H1 (cell line): ENCODE data around the gene ANAPC2. TPM values are rescaled to one million over a fixed set of nuclear protein-coding genes. Genes with fewer than 3 reads are reported as not detected.
A peak's percentile ranks its signal among the peaks of the same experiment; 100 is the strongest.

ENCODE experiments used
- CTCF ChIA-PET: fragments of 300-600 bp; sonication (Branson Sonifier 250); formaldehyde crosslinking; loops from one replicate; lab custom pipeline; 2021; ENCODE audit not compliant: partially characterized antibody; lab: Charles Lee
- POLR2A ChIA-PET: fragments of 300-600 bp; sonication (Branson Sonifier 250); formaldehyde crosslinking; loops from one replicate; lab custom pipeline; 2021; ENCODE audit warnings: inconsistent platforms; ENCODE audit not compliant: partially characterized antibody; lab: Charles Lee
- DNase-seq, 2 experiments: peaks; one replicate each; pipeline versions ENCODE4 v3.0.0 to v3.0.0-alpha.2; 2010 to 2022; ENCODE audit warnings: low spot score in 2 of 2, low read depth in 1 of 2, mixed read lengths in 1 of 2
- FAIRE-seq: peaks from 2 replicates; lab custom pipeline; 2011; peaks lifted over from hg19 to GRCh38; lab: Jason Lieb, UNC
- H2AFZ ChIP-seq: 2 replicates; pipeline ENCODE4 v1.8.1; 2012; ENCODE audit warnings: low read length, inconsistent platforms
- H2AK5ac ChIP-seq: 2 replicates; pipeline ENCODE4 v1.6.1; 2013; ENCODE audit warnings: low read depth, low read length
- H2BK120ac ChIP-seq: replicated peaks from 2 replicates; pipeline ENCODE3; 2013; ENCODE audit warnings: low read depth, low read length, inconsistent platforms
- H2BK12ac ChIP-seq: 2 replicates; pipeline ENCODE4 v1.6.1; 2013; ENCODE audit warnings: low read depth, low read length
- H2BK15ac ChIP-seq: 2 replicates; pipeline ENCODE4 v1.6.1; 2013; ENCODE audit warnings: low read length
- H2BK20ac ChIP-seq: 2 replicates; pipeline ENCODE4 v1.6.1; 2013; ENCODE audit warnings: low read length
- H2BK5ac ChIP-seq: 2 replicates; pipeline ENCODE4 v1.6.1; 2013; ENCODE audit warnings: low read depth, low read length
- H3K14ac ChIP-seq: 2 replicates; pipeline ENCODE4 v1.6.1; 2013; ENCODE audit warnings: inconsistent platforms; ENCODE audit not compliant: insufficient read length
- H3K18ac ChIP-seq: 2 replicates; pipeline ENCODE4 v1.6.1; 2013; ENCODE audit warnings: low read length; ENCODE audit errors: extremely low read depth
- H3K23ac ChIP-seq: 2 replicates; pipeline ENCODE4 v1.6.1; 2013; ENCODE audit warnings: inconsistent platforms; ENCODE audit not compliant: insufficient read length
- H3K23me2 ChIP-seq: 2 replicates; pipeline ENCODE4 v1.6.1; 2013; ENCODE audit warnings: low read depth, low read length
- H3K27ac ChIP-seq: 2 replicates; pipeline ENCODE4 v1.6.1; 2011; ENCODE audit warnings: low read depth, low read length, inconsistent platforms
- H3K27me3 ChIP-seq, 4 experiments: replicated peaks in 1 of 4; 1 replicate in 1 of 4; 2 replicates in 3 of 4; pipeline versions ENCODE4 v1.6.1 to v1.8.1; 2011 to 2013; ENCODE audit warnings: low read length in 3 of 4, mild to moderate bottlenecking in 3 of 4, inconsistent platforms in 2 of 4, mixed read lengths in 2 of 4, moderate library complexity in 1 of 4; ENCODE audit not compliant: control insufficient read depth in 3 of 4, insufficient read depth in 3 of 4; ENCODE audit errors: extremely low read depth in 1 of 4
- H3K36me3 ChIP-seq, 4 experiments: 2 replicates each; pipeline versions ENCODE4 v1.6.1 to v1.8.1; 2011 to 2013; ENCODE audit warnings: mild to moderate bottlenecking in 4 of 4, low read length in 3 of 4, moderate library complexity in 2 of 4, control low read depth in 1 of 4, inconsistent platforms in 1 of 4; ENCODE audit not compliant: insufficient read depth in 4 of 4, control insufficient read depth in 2 of 4
- H3K4ac ChIP-seq: replicated peaks from 2 replicates; pipeline ENCODE3; 2013; ENCODE audit warnings: low read length, low read depth, mixed read lengths, inconsistent platforms; ENCODE audit not compliant: insufficient read length
- H3K4me1 ChIP-seq, 4 experiments: replicated peaks in 1 of 4; 1 replicate in 1 of 4; 2 replicates in 3 of 4; pipeline versions ENCODE4 v1.6.1 to v1.8.1; 2011 to 2013; ENCODE audit warnings: low read length in 3 of 4, inconsistent platforms in 2 of 4, mixed read lengths in 1 of 4; ENCODE audit not compliant: insufficient read depth in 4 of 4, control insufficient read depth in 3 of 4
- H3K4me2 ChIP-seq, 2 experiments: 2 replicates each; pipeline versions ENCODE4 v1.6.1 to v1.8.1; 2011 to 2013; ENCODE audit warnings: low read depth in 2 of 2, low read length in 2 of 2, control low read depth in 1 of 2, inconsistent platforms in 1 of 2, mild to moderate bottlenecking in 1 of 2; ENCODE audit not compliant: insufficient read depth in 1 of 2
- H3K4me3 ChIP-seq, 4 experiments: fragments of 200-600, 300-600 bp in 1 of 4; sonication (generic), shearing (Covaris generic), sonication (Bioruptor Twin) in 1 of 4; 2 replicates each; pipeline versions ENCODE4 v1.5.1 to v1.8.1; 2011 to 2016; ENCODE audit warnings: low read length in 4 of 4, low read depth in 3 of 4, control low read depth in 2 of 4, inconsistent platforms in 2 of 4, mild to moderate bottlenecking in 2 of 4, mixed read lengths in 1 of 4, moderate library complexity in 1 of 4; ENCODE audit not compliant: insufficient read depth in 2 of 4; ENCODE audit errors: extremely low read depth in 1 of 4
- H3K56ac ChIP-seq: replicated peaks from 2 replicates; pipeline ENCODE3; 2013; ENCODE audit warnings: low read depth, mild to moderate bottlenecking, mixed read lengths, low read length, inconsistent platforms; ENCODE audit not compliant: insufficient read length
- H3K79me1 ChIP-seq: 2 replicates; pipeline ENCODE4 v1.6.1; 2013; ENCODE audit warnings: low read depth, low read length, control low read depth
- H3K79me2 ChIP-seq, 2 experiments: 2 replicates each; pipeline versions ENCODE4 v1.6.1 to v1.8.1; 2012 to 2013; ENCODE audit warnings: low read length in 2 of 2, mild to moderate bottlenecking in 2 of 2, inconsistent platforms in 1 of 2; ENCODE audit not compliant: insufficient read depth in 2 of 2, control insufficient read depth in 1 of 2
- H3K9ac ChIP-seq, 4 experiments: replicated peaks in 1 of 4; 1 replicate in 1 of 4; 2 replicates in 3 of 4; pipeline versions ENCODE4 v1.6.1 to v1.8.1; 2011 to 2013; ENCODE audit warnings: low read depth in 3 of 4, low read length in 3 of 4, control low read depth in 2 of 4, mild to moderate bottlenecking in 2 of 4, moderate library complexity in 2 of 4, inconsistent platforms in 1 of 4; ENCODE audit errors: extremely low read depth in 1 of 4
- H3K9me3 ChIP-seq, 2 experiments: 2 replicates each; pipeline versions ENCODE4 v1.6.1 to v1.8.1; 2012 to 2013; ENCODE audit warnings: mild to moderate bottlenecking in 2 of 2, moderate library complexity in 2 of 2, control low read depth in 1 of 2, inconsistent platforms in 1 of 2, low read depth in 1 of 2, low read length in 1 of 2, mixed read lengths in 1 of 2; ENCODE audit not compliant: insufficient read depth in 2 of 2
- H4K20me1 ChIP-seq, 2 experiments: replicated peaks in 1 of 2; 2 replicates each; pipeline versions ENCODE3 to v1.8.1; 2011 to 2013; ENCODE audit warnings: inconsistent platforms in 2 of 2, low read length in 2 of 2, mild to moderate bottlenecking in 1 of 2; ENCODE audit not compliant: insufficient read depth in 2 of 2, control insufficient read depth in 1 of 2
- H4K5ac ChIP-seq: 2 replicates; pipeline ENCODE4 v1.6.1; 2013; ENCODE audit warnings: low read length, low read depth, mixed read lengths, inconsistent platforms; ENCODE audit not compliant: insufficient read length
- H4K8ac ChIP-seq: 2 replicates; pipeline ENCODE4 v1.8.0; 2013; ENCODE audit warnings: mild to moderate bottlenecking, moderate library complexity, low read length, inconsistent platforms; ENCODE audit not compliant: insufficient read depth; ENCODE audit errors: extremely low read depth
- H4K91ac ChIP-seq: replicated peaks from 2 replicates; pipeline ENCODE3; 2013; ENCODE audit warnings: low read length, mixed read lengths, inconsistent platforms; ENCODE audit not compliant: insufficient read length
- CTCF ChIP-seq, 3 experiments: IDR thresholded peaks; 1 replicate in 2 of 3; 2 replicates in 1 of 3; pipeline versions ENCODE4 v1.5.1 to v1.6.1; 2011; ENCODE audit warnings: low read length in 3 of 3, mild to moderate bottlenecking in 3 of 3, inconsistent platforms in 2 of 3, low read depth in 1 of 3, moderate library complexity in 1 of 3; ENCODE audit not compliant: insufficient read depth in 1 of 3; ENCODE audit errors: control extremely low read depth in 1 of 3
- GABPA ChIP-seq: IDR thresholded peaks from 2 replicates; pipeline ENCODE4 v1.6.1; 2011; ENCODE audit warnings: mild to moderate bottlenecking, low read length, moderate library complexity, borderline replicate concordance; ENCODE audit not compliant: insufficient read depth
- POLR2A ChIP-seq, 2 experiments: IDR thresholded peaks; 1 replicate in 1 of 2; 2 replicates in 1 of 2; pipeline ENCODE4 v1.6.1; 2011; ENCODE audit warnings: low read depth in 2 of 2, low read length in 2 of 2, mild to moderate bottlenecking in 2 of 2; ENCODE audit errors: control extremely low read depth in 1 of 2
- SAP30 ChIP-seq: fragments of 300-600 bp; sonication (generic); IDR thresholded peaks from 2 replicates; pipeline ENCODE4 v1.7.1; 2012; ENCODE audit warnings: low read length, moderate library complexity, mild to moderate bottlenecking, inconsistent platforms; ENCODE audit not compliant: insufficient read depth, insufficient replicate concordance
- SIN3A ChIP-seq, 2 experiments: IDR thresholded peaks in 1 of 2; conservative IDR thresholded peaks in 1 of 2; 2 replicates each; pipeline ENCODE4 v1.6.1; 2011 to 2012; ENCODE audit warnings: low read length in 2 of 2, improper control_type of control experiment in 1 of 2, low read depth in 1 of 2, mild to moderate bottlenecking in 1 of 2
- WGBS, 2 experiments: shearing (Covaris generic) in 1 of 2; methylation state at CpG; one replicate each; pipeline versions ENCODE4 v1.1.6 to v1.1.7; 2013 to 2015; ENCODE audit warnings: low lambda C conversion rate in 2 of 2, mixed read lengths in 2 of 2, inconsistent platforms in 1 of 2, low coverage in 1 of 2, missing lambda C conversion rate in 1 of 2; ENCODE audit not compliant: insufficient replicate concordance in 2 of 2, insufficient coverage in 1 of 2, insufficient read length in 1 of 2; ENCODE audit errors: extremely low coverage in 1 of 2, missing lambda C conversion rate in 1 of 2; 5-methylcytosine and 5-hydroxymethylcytosine counted together
- polyA plus RNA-seq, 7 experiments: library from polyadenylated mRNA; depleted of rRNA in 3 of 7; stranded (reverse) in 5 of 7; unstranded in 2 of 7; fragments of >200 nt in 5 of 7; fragments of 200-250 nt in 2 of 7; gene quantifications; 1 replicate in 5 of 7; 2 replicates in 1 of 7; 4 replicates in 1 of 7; pipeline versions ENCODE4 v1.2.1 to v1.2.3, GENCODE V29; 2011 to 2013; ENCODE audit warnings: missing spikeins in 2 of 7, mixed read lengths in 2 of 7
- total RNA-seq: library from RNA; stranded (reverse); fragmentation: NEBNext Ultra II Directional; extraction: Animal tissue kit (Norgen Biotek cat#: 25700); gene quantifications from 2 replicates; pipeline ENCODE4 v1.2.1, GENCODE V29; 2021

The ANAPC2 gene
- total and polyA plus RNA-seq, 2 of the 8 experiments (the other 6 are each of a cell fraction or from before 2014, with no cell fraction given) = 30.2 to 37.7 TPM

DNA sequence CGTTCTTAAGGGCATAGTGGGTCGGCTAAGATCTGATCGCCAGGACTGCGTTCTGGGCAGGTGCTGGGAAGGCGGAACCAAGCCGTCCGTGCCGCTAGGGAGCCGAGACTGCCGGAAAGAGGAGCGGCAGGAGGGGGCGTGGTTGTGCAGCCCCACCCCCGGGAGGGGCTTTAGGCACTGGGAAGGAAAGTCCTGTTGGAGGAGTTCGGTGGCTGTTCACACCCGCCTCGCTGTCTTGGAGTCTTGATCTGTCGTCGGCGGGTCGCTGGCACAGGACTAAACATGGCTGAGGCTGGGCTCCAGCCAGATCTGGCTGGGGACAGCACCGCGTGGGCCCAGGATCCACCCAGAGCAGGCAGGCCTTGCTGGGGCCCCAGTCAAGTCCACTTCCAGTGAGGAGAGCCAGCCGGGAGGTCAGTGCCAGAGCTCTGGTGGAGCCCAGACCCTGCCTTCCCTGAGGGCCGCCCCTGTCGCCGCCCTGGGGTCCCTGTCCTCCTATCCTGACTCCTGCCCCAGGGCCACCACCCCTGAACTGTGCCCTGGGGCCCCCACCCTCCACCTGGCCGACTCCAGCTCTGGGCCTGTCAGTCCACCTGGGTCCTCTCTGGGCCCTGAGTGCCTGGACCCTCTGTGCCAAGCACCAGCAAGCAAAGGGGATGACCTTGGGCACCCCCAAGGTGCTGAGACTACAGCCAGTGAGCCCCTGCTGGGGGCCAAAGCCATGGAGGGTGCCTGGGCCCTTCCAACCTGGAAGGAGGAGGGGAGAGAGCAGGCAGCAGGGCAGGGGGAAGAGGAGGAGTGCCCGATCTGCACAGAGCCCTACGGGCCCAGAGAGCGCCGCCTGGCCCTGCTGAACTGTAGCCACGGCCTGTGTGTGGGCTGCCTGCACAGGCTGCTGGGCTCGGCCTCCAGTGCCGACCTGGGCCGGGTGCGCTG lies 29.2 kb upstream of the ANAPC2 start:
- no peak overlapping the region for H3K4me3 ChIP-seq
- peaks cover 0 to 10% (median 4%) of the 10 kb centered on the region in 4 experiments; a peak in 5 of 7 replicates for H3K4me1 ChIP-seq
- H3K18ac ChIP-seq = no peak overlapping the region
- no peak overlapping the region for H4K5ac ChIP-seq
- CTCF ChIA-PET = interaction anchor here (0.5 to 3.8 kb wide), 16 partner anchors 10 to 123 kb away, joined by 3 to 19 read pairs (median 4); partner anchors contain the start of genes LRRC26, RNF224 and TPRN
- H3K9me3 ChIP-seq = no peaks in the 10 kb centered on the region
- 77% methylated on average over 23 of the region's 36 CpGs; no CpG with 5 or more reads in 1 of the 2 experiments for WGBS, 2 experiments
- H2AK5ac ChIP-seq = no peak overlapping the region
- FAIRE-seq (no peak), DNase-seq (peak; percentile 56 to 87)
- no peak overlapping the region for H3K56ac ChIP-seq
- peak overlapping the region; percentile 85 for H4K8ac ChIP-seq
- H3K4me2 ChIP-seq = peak overlapping the region; percentile 31 to 37; a peak in 1 of 4 replicates
- no peak overlapping the region for H3K4ac ChIP-seq
- H4K20me1 ChIP-seq = peaks cover 0 to 15% of the 10 kb centered on the region in 2 experiments
- no peak overlapping the region for H2BK15ac ChIP-seq
- POLR2A ChIA-PET = interaction anchor here (0.7 to 69.9 kb wide), 10 partner anchors 9 to 385 kb away, joined by 3 to 1462 read pairs (median 4); partner anchors contain the start of genes ANAPC2, MAN1B1, NDOR1 and NELFB
- no peak overlapping the region for H3K27ac ChIP-seq
- no peaks in the 10 kb centered on the region; a peak in 2 of 7 replicates for H3K27me3 ChIP-seq
- no peak overlapping the region for H3K9ac ChIP-seq
- TF ChIP-seq POLR2A (IDR thresholded peaks at IDR 0.05; ENCODE audit: control extremely low read depth in 1 of 2, low read depth in 2 of 2, low read length in 2 of 2) = peak in 1 of 2 experiments; percentile 37; a peak in 1 of 3 replicates
- TF ChIP-seq SAP30 = no peak
- TF ChIP-seq SIN3A (conservative IDR thresholded peaks at IDR 0.05 in 1 of 2, IDR thresholded peaks at IDR 0.05 in 1 of 2; ENCODE audit: low read depth in 1 of 2, low read length in 2 of 2) = 0 out of 4 replicates have a peak, but pooled peaks of 1 of the 2 experiments have one; percentile 43
- TF ChIP-seq CTCF (IDR thresholded peaks at IDR 0.05; ENCODE audit: control extremely low read depth in 1 of 3, insufficient read depth in 1 of 3, low read depth in 1 of 3, low read length in 3 of 3) = peak in 1 of 3 experiments; percentile 1; a peak in 1 of 4 replicates
- peak; percentile 15; the same call in 1 of the 2 replicates for TF ChIP-seq GABPA
- H2BK120ac ChIP-seq = no peak overlapping the region
- H3K23ac ChIP-seq = no peak overlapping the region
- H2BK12ac ChIP-seq = no peak overlapping the region
- H3K36me3 ChIP-seq = peaks cover 0 to 22% (median 7%) of the 10 kb centered on the region in 4 experiments; a peak in 6 of 8 replicates
- peak overlapping the region; percentile 65 for H4K91ac ChIP-seq
- no peak overlapping the region for H3K14ac ChIP-seq
- H3K79me2 ChIP-seq = no peaks in the 10 kb centered on the region
- no peak overlapping the region for H2BK5ac ChIP-seq
- no peak overlapping the region for H2AFZ ChIP-seq
- H2BK20ac ChIP-seq = no peak overlapping the region
- H3K79me1 ChIP-seq = no peaks in the 10 kb centered on the region; the same call in 1 of the 2 replicates
- peaks cover 8% of the 10 kb centered on the region; the same call in 1 of the 2 replicates for H3K23me2 ChIP-seq
